HG03521 (cell line): ENCODE data around the gene ATG16L2.
"Not testable (repeated sequence)": the region's sequence is repeated elsewhere in the genome, so short reads cannot be mapped to it uniquely, and the experiment has no call there.

Source experiments
- ATAC-seq: cut with Tn5 transposase; IDR thresholded peaks from one replicate; pipeline ENCODE4 v1.9.1; 2021; ENCODE audit warnings: mild to moderate bottlenecking, moderate library complexity; ENCODE audit not compliant: unreplicated experiment

ATG16L2 gene

DNA sequence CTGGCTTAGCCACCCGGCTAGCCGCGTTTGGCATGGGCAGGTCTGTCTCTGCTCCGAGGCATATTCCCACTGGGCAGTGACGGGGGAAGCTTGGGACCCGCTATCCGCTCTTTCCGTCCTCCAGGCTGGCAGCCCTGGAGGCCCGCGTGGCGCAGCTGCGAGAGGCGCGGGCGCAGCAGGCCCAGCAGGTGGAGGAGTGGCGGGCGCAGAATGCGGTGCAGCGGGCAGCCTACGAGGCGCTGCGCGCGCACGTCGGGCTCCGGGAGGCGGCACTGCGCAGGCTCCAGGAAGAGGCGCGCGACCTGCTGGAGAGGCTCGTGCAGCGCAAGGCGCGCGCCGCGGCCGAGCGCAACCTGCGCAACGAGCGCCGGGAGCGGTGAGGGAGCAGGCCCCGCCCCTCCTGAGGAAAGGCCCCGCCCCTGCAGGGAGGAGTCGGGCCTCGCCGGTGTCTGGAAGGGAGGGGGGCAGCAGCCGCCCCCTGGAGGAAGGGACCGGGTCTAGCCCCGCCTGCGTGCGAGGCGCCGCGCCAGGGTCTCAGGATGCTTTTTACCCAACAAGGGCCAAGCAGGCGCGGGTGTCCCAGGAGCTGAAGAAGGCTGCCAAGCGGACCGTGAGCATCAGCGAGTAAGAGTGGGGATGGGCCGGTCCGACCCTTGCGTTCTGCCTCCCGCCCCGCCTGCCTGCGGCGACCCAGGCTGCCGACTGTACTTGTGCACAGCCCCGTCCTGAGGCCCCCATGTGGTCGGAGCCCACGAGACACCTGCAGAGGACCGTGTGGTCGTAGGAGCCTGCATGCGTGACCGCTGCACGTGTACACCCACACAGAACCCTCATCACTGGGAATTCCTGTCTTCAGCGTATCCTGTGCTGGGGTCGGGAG is 7.9 kb downstream of the ATG16L2 start:
- ATAC-seq = no peak

DNA sequence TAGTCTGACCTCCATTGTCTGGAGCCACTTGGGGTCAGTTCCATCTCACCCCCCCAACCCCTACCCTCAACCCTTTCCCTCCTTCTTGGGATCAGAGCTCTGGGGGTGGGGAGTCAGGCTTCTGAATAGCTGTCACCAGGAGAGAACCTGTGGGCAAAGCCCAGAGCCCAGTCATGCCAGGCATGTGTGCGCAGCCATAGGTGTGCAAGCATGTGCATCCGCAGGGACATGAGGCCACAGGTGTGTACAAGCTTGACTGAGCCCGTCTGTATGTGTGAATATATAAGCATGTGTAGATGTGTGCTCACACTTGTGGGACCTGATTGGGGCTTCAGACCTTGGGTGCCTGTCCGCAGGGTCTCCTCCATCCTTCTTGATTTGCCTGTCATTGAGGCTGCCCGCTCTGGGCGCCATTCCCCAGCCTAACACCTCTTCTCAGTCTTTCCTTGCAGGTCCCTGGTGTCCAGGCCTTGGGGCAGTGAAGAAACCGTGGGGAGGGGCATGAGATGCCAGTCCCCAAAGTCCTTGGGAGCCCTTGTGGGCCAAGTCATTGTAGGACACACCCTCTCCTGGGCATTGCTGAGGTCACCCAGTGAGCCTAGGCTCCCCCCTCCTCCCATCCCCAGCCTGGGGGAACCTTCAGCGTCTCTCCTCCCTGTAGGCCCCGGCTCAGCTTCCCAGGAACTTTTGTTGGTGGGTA is 9.0 kb downstream of the ATG16L2 start:
- no peak for ATAC-seq

DNA sequence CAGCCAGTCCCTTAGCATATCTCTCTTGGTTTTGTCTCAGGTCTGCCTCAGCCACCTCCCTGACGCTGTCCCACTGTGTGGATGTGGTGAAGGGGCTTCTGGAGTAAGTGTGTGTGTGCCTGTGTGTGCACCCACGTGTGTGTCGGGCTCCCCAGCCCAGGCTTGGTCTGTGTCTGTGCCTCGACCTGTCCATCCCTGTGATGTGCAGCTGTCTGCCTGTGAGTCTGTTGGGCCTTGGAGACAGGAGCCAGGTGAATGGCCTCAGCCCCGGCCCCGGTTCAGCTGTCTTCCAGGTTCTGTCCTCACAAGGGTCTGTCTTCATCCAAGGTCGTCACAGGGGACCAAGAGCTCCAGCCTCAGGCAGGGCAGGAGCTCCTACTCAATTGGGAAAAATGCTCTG is 9.8 kb downstream of the ATG16L2 start:
- ATAC-seq = no peak

DNA sequence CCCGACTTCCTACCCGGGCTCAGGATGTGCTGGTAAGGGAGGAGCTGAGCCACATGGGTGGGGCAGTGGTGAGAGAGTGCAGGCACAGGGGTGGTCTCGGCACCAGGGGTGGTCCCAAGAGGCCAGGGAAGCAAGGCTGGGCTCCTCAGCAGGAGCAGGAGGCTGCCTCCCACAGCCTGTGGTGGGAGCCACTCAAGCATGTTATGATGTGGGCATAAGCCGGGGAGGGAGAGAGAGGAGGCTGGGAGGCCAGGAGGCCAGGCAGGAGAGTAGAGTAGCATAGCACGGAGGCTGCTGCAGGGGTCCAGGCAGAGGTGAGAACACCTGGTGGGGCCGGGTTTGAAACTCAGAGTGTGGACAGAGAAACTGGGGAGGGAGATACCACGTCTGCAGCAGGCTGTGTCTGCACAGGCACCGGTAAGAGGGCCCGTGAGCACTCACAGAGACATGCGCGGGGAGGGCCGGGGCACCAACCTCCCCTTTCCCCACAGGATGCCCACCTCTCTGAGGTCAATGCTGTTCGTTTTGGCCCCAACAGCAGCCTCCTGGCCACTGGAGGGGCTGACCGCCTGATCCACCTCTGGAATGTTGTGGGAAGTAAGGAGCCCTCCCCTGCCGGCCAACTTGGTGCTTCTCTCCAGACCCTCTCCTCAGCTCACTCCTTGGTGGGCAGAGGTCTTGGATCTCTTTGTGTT is 10.7 kb downstream of the ATG16L2 start:
- no peak for ATAC-seq

DNA sequence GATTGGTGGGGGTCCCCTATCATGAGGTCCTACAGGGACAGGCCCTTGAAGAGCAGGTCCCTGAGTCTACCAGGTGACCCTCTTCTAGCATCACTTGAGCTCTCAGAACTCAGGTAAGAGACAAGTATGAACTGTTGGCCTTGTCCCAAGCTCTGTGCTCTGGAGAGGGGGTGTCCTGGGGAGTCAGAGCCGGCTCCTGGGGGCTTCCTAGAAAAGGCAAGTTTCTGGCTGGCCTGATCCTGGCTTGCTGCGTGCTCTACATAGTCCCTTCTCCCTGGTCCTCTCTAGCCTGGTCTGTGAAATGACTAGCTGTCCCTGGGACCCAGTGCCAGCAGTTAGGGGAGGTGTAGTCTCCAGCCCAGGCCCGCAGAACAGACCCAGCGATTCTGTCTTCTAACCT is 11.4 kb downstream of the ATG16L2 start:
- ATAC-seq = no peak

DNA sequence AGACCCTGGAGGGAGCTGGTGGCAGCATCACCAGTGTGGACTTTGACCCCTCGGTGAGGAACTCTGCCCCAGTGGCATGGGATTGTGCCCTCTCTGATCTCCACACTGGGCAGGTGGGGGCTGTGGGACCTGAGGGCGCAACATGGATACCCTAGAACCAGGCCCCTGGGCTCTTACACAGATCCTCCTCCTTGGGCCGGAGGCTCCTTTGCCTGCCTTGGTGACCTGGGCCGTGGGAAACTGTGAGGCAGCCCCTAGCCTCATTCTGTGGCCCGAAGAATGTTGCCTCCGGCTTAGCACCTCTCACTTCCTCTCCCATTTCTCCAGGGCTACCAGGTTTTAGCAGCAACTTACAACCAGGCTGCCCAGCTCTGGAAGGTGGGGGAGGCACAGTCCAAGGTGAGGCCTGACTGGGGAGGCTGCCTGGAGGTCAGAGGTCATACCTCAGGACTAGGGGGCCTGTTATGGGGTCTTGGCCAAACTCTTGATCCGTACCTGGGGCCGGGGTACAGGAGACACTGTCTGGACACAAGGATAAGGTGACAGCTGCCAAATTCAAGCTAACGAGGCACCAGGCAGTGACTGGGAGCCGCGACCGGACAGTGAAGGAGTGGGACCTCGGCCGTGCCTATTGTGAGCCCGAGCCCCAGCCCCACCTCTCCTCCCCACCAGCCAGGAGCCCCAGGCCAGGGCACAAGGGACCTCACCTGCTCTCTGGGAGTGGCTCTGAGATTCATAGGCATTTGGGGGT is 12.2 kb downstream of the ATG16L2 start:
- ATAC-seq = no peak

DNA sequence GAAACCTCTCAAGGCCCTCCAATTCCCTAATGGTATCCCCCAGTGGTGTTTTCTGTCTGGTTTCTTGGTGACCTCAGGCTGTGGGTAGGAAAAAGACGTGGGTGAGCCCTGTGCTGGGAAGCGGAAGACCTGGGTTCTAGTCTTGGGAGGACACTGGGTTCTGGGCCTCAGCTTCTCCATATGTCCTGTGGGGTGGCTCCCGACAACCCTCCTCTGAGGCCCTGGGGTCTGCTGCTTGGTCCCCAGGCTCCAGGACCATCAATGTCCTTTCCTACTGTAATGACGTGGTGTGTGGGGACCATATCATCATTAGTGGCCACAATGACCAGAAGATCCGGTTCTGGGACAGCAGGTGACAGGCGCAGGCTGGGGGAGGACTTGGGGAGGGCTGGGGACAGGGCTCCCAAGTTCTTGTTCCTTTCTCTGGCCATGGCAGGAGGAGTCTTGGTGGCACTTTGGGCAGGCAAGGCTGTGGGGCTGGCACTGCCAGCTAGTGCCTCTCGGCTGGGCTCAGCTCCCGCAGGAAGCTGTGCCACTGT is 12.8 kb downstream of the ATG16L2 start:
- ATAC-seq = no peak

DNA sequence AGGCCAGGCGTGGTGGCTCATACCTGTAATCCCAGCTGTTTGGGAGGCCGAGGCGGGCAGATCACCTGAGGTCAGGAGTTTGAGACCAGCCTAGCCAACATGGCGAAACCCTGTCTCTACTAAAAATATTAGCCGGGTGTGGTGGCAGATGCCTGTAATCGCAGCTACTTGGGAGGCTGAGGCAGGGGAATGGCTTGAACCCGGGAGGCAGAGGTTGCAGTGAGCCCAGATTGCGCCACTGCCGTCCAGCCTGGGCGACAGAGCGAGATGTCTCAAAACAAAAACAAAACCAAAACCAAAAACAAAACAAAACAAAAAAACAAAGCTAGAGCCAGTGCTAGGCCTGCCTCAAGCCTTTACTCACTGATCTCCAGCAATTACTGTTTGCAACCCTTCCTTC is 13.4 kb downstream of the ATG16L2 start:
- ATAC-seq = not testable (repeated sequence)

DNA sequence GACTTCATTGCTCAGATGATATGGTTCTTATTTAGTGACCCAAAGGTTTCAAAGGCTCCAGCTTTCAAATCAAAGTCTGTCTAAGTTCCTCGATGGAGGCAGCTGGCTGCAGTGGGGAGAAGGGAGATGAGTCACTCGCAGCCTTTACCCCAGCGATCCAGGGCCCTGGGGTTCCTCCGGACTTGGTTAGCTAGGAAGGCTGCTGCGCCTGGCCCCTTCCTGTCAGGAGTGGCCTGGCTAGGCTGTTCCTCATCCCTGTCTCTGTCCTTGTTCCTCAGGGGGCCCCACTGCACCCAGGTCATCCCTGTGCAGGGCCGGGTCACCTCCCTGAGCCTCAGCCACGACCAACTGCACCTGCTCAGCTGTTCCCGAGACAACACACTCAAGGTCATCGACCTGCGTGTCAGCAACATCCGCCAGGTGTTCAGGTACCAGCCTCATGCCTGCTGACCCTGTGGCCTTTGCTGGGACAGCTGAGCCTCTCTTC is 13.9 kb downstream of the ATG16L2 start:
- no peak for ATAC-seq

DNA sequence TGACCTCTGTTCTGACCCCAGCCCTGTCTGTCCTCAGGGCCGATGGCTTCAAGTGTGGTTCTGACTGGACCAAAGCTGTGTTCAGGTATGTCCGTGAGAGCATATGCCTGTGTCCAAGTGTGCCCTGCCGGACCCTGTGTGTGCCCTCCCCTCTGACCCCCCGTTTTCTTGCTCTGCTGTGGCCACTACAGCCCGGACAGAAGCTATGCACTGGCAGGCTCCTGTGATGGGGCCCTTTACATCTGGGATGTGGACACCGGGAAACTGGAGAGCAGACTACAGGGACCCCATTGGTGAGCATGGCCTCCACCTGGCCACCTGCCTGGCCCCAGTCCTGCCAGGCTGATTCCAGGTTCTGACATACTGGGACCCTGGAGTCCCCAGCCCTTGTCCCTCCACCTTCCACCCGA is 14.5 kb downstream of the ATG16L2 start:
- ATAC-seq = no peak

DNA sequence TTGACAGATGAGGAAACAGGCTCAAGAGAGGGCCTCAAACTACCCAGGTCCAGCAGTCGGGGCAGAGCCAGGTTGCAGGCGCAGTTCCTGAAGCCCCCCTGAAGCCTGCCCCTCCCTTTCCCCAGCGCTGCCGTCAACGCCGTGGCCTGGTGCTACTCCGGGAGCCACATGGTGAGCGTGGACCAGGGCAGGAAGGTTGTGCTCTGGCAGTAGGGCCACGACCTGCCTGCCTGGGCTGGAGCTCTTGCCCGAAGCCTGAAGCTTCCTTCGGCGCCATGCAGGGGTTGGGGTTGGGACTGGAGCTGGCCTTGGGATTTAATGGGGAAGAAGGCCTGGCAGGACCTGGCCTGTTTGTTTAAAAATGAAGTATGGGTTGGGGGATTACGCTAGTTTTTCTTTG is 15.0 kb downstream of the ATG16L2 start:
- no peak for ATAC-seq

DNA sequence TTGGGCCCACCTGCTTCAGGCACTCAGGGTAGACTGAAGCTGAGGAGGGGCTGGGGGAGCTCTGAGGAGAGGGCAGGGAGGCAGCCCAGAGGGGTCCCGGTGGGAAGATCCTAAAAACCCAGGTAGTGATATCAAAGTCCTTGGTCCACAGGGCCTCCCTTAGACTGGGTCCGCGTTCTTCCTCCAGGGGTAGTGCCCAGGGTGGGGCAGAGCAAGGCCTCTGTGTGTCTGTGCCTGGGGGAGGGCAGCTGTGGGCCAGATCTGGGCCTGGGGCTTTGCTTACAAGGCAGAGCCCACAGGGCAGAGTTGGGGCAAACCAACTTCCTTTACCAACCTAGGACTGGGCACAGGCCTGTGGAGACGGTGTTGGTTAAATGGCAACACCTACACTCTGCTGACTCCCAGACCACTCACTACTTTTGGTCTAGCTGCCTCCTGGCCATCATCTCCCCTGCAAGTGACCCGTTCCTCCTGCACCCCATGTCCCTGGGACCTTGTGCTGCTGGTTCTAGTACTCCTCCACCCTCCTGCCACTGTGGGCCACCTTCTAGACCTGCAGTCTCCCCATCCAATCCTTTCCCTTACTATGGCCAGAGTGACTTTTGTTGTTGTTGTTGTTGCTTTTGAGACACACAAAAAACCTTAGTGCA is 15.8 kb downstream of the ATG16L2 start:
- ATAC-seq = no peak

DNA sequence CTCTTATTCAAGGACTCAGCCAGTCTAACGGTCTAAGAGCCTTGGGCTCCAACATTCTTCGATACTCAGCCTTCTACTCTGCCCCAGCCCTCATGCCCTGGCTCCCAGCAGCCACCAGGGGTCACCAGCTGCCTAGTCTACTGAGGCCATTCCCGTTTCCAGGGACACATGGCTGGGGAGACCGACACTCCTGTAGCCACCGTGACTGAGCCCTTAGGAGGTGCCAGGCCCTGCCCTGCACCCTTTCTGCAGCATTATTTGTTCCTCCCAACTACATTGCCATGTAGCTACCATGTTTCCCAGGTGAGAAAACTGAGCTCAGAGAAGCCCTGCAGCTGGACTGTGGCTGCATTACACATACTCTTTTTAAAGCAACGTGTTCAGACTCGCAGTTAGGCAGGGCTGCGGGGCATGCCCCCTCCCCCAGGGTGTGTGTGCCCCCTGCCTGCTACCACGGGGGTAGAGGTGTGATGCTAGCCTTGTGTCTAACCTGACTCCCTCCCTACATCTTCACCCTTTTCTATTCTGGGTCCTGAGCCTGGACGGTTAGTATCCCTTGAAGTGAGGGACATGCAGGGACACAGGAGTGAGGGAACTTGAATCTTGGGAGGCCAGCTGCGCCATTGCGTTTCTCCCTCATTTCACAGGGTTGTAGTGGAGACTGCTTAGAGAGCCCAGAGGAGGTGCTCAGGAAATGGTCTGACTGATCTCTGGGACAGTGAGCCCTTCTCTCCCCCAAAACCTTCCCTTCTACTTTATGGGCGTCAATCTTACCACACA is 17.5 kb downstream of the ATG16L2 start:
- ATAC-seq = no peak

DNA sequence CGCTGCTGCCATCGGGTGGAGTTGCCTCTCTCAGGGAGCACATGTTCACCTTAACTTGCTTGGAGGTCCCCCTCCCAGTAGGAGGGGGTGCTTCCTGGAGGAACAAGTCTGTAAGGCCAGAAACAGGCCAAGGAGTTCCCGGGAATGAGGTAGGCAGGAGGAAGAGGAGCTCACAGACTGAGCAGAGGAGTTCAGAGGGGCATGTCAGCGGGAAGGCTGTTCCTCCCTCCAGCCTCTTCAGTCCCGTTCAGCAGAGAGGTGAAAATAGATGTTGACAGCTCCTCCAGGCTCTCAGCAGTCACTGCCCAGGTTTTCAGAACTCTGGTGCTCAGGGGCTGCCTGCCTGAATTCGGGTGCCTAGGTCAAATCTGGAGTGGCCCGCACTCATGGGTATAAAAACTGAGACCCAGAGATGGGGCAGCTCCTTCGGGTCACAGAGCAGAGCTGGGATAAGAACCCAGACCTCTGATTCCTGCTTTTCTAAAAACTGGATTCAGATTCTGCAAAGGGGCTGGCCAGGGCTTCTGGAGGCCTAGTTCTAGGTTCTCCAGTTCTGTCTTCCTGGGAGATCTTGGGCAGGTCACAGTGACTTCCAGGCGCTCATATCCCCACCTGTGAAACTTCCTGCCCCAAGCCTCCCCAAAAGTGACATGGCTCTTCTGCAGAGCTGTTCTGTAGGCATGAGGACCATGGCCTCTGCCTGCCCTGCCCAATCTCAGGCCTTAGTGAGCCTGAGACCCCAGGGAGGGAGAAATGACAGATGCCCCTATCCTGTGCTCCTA is 18.3 kb downstream of the ATG16L2 start:
- no peak for ATAC-seq

DNA sequence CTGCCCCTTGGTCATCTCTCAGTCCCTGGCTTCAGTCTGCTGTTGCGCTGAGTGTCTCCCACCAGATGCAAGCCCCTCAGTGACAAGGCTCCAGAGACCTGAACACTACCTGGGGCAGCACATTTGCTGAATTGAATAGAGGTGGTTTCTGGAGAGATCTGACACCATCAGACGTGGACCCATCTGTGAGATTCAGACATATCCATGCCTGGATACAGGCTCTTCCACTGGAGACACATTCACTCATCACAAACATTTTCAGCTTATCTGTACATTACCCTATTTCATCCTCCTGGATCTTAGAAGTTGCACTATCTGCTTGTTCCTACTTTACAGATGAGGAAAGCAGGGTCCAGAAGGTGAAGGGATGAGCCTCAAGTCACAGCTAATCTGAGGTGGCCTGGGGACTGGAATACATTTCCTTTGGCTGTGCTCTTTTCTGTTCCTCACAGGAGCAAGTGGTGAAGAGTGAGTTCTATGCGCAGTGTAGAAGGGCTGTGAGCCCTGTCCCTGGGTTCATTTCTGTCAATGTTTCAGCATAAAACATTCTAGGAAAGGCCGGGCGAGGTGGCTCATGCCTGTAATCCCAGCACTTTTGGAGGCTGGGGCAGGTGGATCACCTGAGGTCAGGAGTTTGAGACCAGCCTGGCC is 19.0 kb downstream of the ATG16L2 start:
- no peak for ATAC-seq

DNA sequence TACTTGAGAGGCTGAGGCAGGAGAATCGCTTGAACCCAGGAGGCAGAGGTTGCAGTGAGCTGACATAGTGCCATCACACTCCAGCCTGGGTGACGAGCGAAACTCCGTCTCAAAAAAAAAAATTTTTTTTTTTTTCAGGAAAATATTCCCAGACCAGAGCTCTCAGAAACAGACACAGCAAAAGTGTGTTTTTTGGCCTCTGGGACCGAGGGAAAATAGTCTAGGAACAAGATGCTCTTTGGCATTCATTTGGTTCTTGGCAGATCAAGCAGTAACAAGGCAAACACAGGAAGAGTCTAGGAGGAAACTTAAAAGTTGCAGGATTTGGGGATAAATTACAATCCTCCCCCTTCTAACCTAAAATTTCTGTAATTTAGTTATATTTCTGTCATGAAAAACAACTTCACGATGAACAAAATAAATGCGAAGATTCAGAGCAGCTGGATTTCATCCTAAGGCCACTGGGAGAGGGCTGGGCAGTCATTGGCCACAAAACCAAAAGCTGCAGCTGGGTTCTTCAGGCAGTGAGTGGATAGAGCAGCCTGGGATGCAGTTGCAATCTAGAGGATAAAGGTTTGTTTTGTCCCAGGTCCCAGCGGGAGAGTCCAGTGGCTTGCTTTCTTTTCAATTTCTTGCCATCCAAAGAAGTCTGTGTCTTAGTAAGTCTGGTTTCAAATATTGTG is 19.7 kb downstream of the ATG16L2 start:
- ATAC-seq = no peak

DNA sequence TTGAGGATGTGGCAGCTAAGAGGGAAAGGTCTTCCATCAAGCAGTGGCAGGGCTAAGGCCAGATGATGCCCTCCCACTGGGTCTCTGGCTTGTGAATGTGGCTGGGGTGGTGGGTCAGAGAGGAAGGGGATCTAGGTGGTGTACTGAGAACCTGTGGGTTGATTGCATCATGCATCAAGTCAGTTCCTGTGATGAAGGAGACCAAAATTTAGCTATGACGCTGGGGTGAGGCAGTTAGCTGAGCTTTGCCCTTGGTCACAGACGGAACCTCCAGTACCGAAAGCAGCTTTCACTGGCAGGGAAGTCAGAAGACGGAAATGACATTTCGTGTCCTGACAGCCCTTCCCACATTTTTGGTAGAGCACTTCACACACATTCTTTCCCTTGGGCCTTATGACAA is 20.7 kb downstream of the ATG16L2 start:
- ATAC-seq = no peak
